C4-2B (cell line): ENCODE results near the gene IL1F10.

Experiments used
- ZFX ChIP-seq: fragments of 450-650 bp; IDR thresholded peaks from 2 replicates; pipeline ENCODE4 v1.6.1; 2017
- TF ChIP-seq, protein P1 (sequence below): fragments of 450-650 bp; conservative IDR thresholded peaks from 2 replicates; pipeline ENCODE4 v1.5.1; 2017; ENCODE audit warnings: mild to moderate bottlenecking

- TF ChIP-seq, protein P1, sequence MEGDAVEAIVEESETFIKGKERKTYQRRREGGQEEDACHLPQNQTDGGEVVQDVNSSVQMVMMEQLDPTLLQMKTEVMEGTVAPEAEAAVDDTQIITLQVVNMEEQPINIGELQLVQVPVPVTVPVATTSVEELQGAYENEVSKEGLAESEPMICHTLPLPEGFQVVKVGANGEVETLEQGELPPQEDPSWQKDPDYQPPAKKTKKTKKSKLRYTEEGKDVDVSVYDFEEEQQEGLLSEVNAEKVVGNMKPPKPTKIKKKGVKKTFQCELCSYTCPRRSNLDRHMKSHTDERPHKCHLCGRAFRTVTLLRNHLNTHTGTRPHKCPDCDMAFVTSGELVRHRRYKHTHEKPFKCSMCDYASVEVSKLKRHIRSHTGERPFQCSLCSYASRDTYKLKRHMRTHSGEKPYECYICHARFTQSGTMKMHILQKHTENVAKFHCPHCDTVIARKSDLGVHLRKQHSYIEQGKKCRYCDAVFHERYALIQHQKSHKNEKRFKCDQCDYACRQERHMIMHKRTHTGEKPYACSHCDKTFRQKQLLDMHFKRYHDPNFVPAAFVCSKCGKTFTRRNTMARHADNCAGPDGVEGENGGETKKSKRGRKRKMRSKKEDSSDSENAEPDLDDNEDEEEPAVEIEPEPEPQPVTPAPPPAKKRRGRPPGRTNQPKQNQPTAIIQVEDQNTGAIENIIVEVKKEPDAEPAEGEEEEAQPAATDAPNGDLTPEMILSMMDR = no peak
- TF ChIP-seq ZFX = no peak
Observed at GRCh38 chr2:113039158-113039557, 28.6 kb upstream of the IL1F10 start.
